ENCODE measurements around the gene RXFP2. TPM values are rescaled to one million over a fixed set of nuclear protein-coding genes. Genes with fewer than 3 reads are reported as not detected.

The RXFP2 gene
- total and polyA plus RNA-seq, 2 experiments from 2014 or later = not detected

GRCh38 chr13:31755211-31755610 lies 15.9 kb downstream of the RXFP2 start:
- no peak for TF ChIP-seq CTCF (IDR thresholded peaks at IDR 0.05; ENCODE audit: low read depth, low read length)
- H3K4me1 ChIP-seq (ENCODE audit: low read depth) = no peaks in the 10 kb centered on the region

GRCh38 chr13:31755803-31756212 lies 16.5 kb downstream of the RXFP2 start:
- H3K27ac ChIP-seq = no peak overlapping the region
- no peaks in the 10 kb centered on the region for H3K4me1 ChIP-seq (ENCODE audit: low read depth)
- H3K9me3 ChIP-seq (ENCODE audit: low read depth) = no peaks in the 10 kb centered on the region
- H3K36me3 ChIP-seq = no peaks in the 10 kb centered on the region
- TF ChIP-seq CTCF (IDR thresholded peaks at IDR 0.05; ENCODE audit: low read depth, low read length) = no peak
- no peaks in the 10 kb centered on the region for H3K27me3 ChIP-seq
- no peak overlapping the region for H3K4me3 ChIP-seq
- DNase-seq (ENCODE audit: low read depth in 1 of 2, low spot score in 1 of 2) = no peak

More at GRCh38 chr13:31755211-31755610, 15.9 kb downstream of the RXFP2 start:
- Histone ChIP-seq H3K27me3 (no peaks in the 10 kb centered on the region), H3K9me3 (ENCODE audit: low read depth) (no peaks in the 10 kb centered on the region), H3K27ac (no peak overlapping the region), H3K4me3 (no peak overlapping the region), H3K36me3 (no peaks in the 10 kb centered on the region)
- no peak for DNase-seq (ENCODE audit: low read depth in 1 of 2, low spot score in 1 of 2)

GRCh38 chr13:31756346-31756745 lies 17.0 kb downstream of the RXFP2 start:
- no peak for TF ChIP-seq CTCF (IDR thresholded peaks at IDR 0.05; ENCODE audit: low read depth, low read length)
- Histone ChIP-seq H3K9me3 (ENCODE audit: low read depth) (no peaks in the 10 kb centered on the region), H3K4me3 (no peak overlapping the region), H3K36me3 (no peaks in the 10 kb centered on the region), H3K27me3 (no peaks in the 10 kb centered on the region), H3K4me1 (ENCODE audit: low read depth) (no peaks in the 10 kb centered on the region), H3K27ac (no peak overlapping the region)
- peak in 1 of 2 donors; percentile 69 for DNase-seq (ENCODE audit: low read depth in 1 of 2, low spot score in 1 of 2)

- no peak for DNase-seq (ENCODE audit: low read depth in 1 of 2, low spot score in 1 of 2)
These were observed 22.6 kb downstream of the RXFP2 start for GRCh38 chr13:31761951-31762350.

GRCh38 chr13:31764556-31764955 lies 25.2 kb downstream of the RXFP2 start:
- Histone ChIP-seq H3K36me3 (no peaks in the 10 kb centered on the region), H3K27me3 (no peaks in the 10 kb centered on the region), H3K27ac (no peak overlapping the region), H3K9me3 (ENCODE audit: low read depth) (no peaks in the 10 kb centered on the region), H3K4me1 (ENCODE audit: low read depth) (no peaks in the 10 kb centered on the region), H3K4me3 (no peak overlapping the region)
- TF ChIP-seq CTCF (IDR thresholded peaks at IDR 0.05; ENCODE audit: low read depth, low read length) = no peak
- no peak for DNase-seq (ENCODE audit: low read depth in 1 of 2, low spot score in 1 of 2)

More at GRCh38 chr13:31761951-31762350, 22.6 kb downstream of the RXFP2 start:
- no peaks in the 10 kb centered on the region for H3K4me1 ChIP-seq (ENCODE audit: low read depth)
- H3K27ac ChIP-seq = no peak overlapping the region
- no peaks in the 10 kb centered on the region for H3K27me3 ChIP-seq
- TF ChIP-seq CTCF (IDR thresholded peaks at IDR 0.05; ENCODE audit: low read depth, low read length) = no peak
- H3K9me3 ChIP-seq (ENCODE audit: low read depth) = no peaks in the 10 kb centered on the region
- H3K36me3 ChIP-seq = no peaks in the 10 kb centered on the region
- H3K4me3 ChIP-seq = no peak overlapping the region

Measured in cardiac muscle cell (in vitro differentiated cells and primary cell).